Measurements from ENCODE around the gene TMEM35B.
A peak's percentile ranks its signal among the peaks of the same experiment; 100 is the strongest.
"Not testable (repeated sequence)": the region's sequence is repeated elsewhere in the genome, so short reads cannot be mapped to it uniquely, and the experiment has no call there.

Gene TMEM35B

DNA sequence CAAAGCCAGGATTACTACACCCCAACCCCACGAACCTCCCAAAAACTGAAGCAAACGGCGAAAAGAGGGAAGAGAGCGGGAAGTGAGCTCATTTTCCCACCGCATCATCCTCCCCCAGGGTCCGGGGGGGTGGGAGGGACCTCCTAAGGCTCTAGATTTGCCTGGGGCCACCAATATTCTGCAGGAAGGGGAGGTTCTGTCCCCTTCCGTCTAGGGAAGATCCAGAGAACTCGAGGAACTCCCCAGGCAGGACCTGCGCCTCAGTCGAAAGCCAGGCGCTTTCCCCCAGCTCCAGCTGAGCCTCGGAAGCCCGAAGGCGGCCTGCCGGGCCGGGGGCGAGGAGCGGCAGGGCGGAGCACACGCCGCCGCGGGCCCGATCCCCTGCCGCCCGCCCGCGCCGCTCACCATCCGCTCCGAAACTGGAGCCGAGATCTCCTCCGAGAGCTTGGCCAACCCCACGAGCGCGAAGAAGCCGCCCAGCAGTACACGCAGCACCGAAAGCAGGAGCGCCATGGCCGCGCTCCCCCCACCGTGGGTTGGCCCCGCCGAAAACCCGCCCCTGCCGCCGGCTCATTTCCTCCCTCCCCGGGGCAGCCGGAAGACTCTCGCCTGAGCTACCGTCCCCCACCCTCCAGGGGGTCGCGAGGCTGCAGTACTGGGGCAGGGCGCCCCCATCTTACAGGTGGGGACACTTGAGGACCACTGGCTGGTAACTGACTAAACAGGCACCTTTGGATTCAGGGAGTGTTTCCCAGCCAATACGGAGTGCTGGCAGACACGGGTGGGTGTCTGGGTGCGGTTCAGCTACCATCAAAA, at the start of gene TMEM35B:
Gene TMEM35B (minus strand): TSS at position 555 of the 816 bp plus-strand sequence. CDS start 42 bp downstream, at position 513.
- DNase-seq: peak; percentile 73

- DNase-seq: no peak
Observed at GRCh38 chr1:35033346-35033745, 48.2 kb upstream of the TMEM35B start.

DNA sequence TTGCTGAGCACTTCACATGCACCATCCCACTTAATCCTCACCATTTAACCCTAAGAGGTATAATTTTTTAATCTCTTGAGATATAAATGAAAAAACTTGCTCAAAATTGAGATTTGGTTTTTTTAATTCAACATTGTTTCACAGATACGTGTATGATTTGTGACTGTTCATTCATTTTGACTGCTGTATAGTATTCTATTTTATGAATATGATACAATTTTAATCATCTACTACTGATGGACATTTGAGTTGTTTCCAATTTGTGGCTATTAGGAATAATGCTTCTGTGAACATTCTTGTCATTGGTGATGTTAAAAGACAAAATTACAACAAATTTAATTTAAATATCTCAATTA, 47.2 kb upstream of the TMEM35B start:
- DNase-seq: no peak

DNA sequence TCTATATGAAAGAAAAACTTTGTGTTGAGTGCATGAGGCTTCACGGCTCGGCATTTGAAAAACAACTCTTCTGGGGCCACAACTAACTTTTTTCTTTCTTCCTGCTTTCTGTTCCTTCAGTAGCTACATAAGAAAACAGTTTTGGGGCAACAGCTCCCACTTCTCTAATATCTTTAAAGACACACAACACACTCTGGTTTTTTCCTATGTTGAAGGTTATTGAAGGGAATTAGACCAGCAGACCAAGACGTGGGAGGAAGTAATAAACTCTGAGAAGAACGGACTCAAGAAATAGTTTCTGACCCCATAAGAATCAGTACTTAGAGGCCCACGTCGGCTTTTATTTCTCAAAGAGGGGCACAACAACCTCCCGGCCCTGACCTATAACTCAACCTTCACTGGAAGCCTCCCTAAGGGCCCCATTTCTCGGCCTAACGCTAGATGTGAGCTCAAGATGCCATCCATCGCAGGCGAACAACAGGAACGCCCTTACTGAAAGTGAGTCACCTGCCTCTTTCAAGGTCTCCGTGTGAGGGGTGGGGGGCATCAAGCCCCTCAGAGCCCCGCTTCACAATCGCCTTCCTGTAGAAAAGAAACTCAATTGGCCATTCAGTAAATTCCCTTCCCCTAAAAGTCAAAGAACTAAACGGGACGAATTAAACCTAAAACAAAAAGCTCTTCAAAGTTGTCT, 45.8 kb upstream of the TMEM35B start:
- DNase-seq: peak; percentile 30

- DNase-seq: no peak
Observed at GRCh38 chr1:35030338-35030737, 45.2 kb upstream of the TMEM35B start.

DNA sequence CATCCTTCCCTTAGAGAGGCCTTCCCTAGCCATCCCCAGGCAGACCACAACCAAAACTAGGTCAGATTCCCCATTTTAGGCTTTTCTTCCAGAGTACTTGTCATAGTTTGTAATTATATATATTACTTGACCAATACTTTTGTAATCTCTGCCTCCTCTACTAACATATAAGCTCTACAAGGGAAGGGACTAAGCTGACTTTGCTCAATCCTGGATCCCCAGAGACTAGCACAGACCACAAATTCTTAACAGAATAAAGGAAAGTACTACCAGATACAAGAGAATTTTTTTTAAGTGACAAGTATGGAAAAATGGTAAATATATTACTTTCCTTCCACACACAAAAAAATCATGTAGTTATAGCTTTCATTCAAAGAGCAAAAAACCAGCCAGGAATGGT, 44.6 kb upstream of the TMEM35B start:
- DNase-seq: no peak

- DNase-seq: no peak
Observed at GRCh38 chr1:35016406-35016805, 31.3 kb upstream of the TMEM35B start.

DNA sequence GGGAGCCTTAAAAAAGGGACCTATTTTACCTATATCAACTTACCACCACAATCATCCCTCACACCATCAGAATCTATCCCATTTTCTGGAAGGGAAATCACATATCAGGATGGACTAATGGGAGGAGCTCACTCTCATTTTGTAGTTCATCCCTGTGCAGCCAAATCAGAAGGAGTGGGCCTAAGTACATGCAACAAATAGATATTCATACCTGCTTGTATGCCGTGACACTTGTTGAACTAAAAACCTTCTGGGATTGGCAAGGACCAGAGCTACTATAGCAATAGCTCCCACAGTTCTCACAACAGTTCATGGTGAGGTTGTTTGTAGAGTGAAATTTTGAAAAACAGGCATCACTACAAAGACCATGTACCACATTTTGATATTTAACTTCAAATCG, 29.3 kb upstream of the TMEM35B start:
- no peak for DNase-seq

GRCh38 chr1:35005711-35006110, 20.6 kb upstream of the TMEM35B start:
- no peak for DNase-seq

GRCh38 chr1:35001743-35002142, 16.6 kb upstream of the TMEM35B start:
- no peak for DNase-seq

DNA sequence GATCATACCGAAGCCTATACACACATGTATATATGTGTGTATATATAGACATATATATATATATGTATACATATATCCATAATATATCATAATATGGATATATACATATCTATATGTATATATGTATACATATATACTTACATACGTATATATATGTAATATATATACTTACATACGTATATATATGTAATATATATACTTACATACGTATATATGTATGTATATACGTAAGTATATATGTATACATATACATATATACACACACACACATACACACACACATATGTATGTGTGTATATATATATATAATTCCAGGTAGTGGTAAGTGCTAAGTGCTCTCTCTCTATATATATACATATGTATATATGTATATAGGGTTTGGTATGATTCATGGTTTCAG, 9.7 kb upstream of the TMEM35B start:
- no peak for DNase-seq

DNA sequence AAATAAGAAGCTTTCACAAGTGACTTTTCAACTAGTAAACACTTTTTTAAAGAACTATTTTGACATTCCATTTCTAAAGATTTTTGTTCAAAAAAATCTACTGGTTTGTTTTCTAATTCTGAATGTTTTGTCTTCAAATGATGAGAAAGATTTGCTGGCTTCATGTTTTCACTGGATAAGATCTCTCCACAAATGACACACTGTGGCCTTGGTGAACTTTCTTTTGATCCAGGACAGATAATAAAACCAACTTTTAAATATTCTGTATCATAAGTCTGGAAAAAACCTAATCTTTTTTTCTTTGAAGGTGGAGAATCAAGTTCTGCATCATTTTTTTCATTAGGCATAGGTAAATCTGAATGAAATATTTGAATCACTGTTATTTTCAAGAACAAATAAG, 3.4 kb upstream of the TMEM35B start:
- DNase-seq: no peak

GRCh38 chr1:34988147-34988546, 3.0 kb upstream of the TMEM35B start:
- no peak for DNase-seq

GRCh38 chr1:34987018-34987417, 1.9 kb upstream of the TMEM35B start:
- no peak for DNase-seq

DNA sequence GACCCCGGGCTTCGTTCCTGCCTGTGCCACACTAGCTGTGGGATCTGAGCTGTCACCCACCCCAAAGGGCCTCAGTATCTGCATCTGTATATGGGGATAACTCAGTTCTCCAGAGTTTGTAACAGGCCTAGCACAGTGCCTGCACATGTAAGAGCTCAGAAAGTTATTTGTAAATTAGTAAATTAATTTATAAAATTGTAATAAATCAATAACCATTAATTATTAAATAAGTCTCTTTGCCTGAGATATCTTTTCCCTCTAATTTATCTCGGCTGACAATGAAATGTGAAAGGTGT, 410 bp upstream of the TMEM35B start:
- DNase-seq: not testable (repeated sequence)

GRCh38 chr1:34984435-34984792, 733 bp downstream of the TMEM35B start:
- DNase-seq: no peak

DNA sequence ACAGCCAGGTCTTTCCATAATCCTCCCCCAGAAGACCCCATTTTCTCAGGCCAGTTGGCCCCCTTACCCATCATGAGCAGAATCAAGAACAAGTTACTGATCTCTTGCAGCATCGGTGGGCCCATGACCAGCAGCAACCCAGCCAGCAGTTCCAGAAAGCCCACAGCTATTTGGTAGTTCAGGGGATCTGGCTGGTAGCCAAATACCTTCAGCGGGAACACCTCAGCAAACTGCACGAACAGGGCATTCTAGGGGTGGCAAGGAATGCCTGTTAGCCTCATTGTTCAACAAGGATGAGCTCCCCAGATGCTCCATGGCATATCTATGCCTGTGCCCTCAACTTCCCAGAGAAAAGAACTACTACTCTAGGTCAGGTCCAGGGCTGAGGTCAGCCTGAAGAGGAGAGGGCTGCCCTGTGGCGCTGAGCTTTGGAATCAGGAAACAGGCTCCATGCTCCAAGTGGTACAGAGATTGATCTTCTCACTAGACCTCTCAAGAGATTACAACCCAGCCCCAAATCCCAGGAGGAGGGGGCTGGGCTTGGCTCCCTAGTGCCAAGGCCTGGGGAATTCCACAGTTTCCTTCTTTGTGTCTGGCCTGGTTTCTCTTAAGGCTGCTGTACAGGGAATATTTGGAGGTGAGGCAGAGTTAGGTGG, 1.3 kb downstream of the TMEM35B start:
- DNase-seq: no peak

- no peak for DNase-seq
Observed at GRCh38 chr1:34982820-34983376, 2.2 kb downstream of the TMEM35B start.

DNA sequence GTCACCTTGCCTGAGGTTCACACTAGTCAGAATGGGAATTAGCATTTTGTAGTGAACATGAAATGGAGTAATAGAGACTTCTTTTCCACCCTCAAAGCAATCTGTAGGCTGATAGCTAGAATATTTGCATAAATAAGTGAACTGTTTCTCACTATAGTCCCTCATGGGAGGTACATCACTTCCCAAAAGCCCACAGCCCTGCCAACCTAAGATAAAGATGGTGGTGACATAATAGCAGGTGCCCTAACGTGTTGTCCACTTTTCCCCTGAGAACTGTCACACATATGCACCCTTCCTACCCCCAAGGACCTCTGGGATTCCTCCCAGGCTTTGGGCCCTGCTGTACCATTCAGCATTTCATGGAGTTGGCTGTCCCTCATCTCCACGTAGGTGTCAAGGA, 4.4 kb downstream of the TMEM35B start:
- DNase-seq: no peak

GRCh38 chr1:34978921-34979320, 6.2 kb downstream of the TMEM35B start:
- DNase-seq: no peak

DNA sequence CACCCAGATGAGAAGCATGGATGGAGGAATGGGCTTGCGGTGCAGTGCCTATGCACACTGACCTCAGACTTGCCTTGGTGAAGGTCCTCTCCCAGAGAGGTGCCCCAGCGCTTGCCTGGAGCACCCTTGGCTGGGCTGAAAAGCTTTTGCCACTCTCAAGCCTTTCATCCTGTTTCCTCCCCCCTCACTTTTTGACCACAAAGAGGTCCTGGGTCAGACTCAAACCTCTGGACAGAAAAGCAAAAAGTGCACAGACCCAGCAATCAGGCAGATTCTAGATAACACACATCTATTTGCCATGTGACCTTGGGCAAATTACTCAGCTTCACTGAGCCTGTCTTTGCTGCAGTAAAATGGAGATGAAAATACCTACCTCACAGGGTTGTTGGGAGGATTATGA, 7.3 kb downstream of the TMEM35B start:
- no peak for DNase-seq

- DNase-seq: no peak
Observed at GRCh38 chr1:34977210-34977471, 8.0 kb downstream of the TMEM35B start.

- DNase-seq: no peak
Observed at GRCh38 chr1:34976384-34977209, 8.6 kb downstream of the TMEM35B start.

All from activated effector memory CD4-positive, alpha-beta T cell treated with Interleukin-2 at 50 U/mL for 16 hours (primary cell).